ENCODE results near the gene SYP.

GRCh38 chrX:49177338-49177833 lies 22.6 kb downstream of the SYP start:
- TF ChIP-seq, protein P1, sequence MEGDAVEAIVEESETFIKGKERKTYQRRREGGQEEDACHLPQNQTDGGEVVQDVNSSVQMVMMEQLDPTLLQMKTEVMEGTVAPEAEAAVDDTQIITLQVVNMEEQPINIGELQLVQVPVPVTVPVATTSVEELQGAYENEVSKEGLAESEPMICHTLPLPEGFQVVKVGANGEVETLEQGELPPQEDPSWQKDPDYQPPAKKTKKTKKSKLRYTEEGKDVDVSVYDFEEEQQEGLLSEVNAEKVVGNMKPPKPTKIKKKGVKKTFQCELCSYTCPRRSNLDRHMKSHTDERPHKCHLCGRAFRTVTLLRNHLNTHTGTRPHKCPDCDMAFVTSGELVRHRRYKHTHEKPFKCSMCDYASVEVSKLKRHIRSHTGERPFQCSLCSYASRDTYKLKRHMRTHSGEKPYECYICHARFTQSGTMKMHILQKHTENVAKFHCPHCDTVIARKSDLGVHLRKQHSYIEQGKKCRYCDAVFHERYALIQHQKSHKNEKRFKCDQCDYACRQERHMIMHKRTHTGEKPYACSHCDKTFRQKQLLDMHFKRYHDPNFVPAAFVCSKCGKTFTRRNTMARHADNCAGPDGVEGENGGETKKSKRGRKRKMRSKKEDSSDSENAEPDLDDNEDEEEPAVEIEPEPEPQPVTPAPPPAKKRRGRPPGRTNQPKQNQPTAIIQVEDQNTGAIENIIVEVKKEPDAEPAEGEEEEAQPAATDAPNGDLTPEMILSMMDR (IDR thresholded peaks at IDR 0.05), result no peak
- no peak for TF ChIP-seq ZFX (IDR thresholded peaks at IDR 0.05; ENCODE audit: borderline replicate concordance)
